MM.1S (cell line): Measurements from ENCODE around the gene CERS6.

Source experiments
- CTCF ChIP-seq: fragments of 300-600 bp; sonication (generic); IDR thresholded peaks from 2 replicates; pipeline ENCODE4 v1.5.1; 2016; ENCODE audit warnings: antibody characterized with exemption, low read length, mixed read lengths
- EZH2 ChIP-seq: fragments of 300-600 bp; sonication (generic); optimal IDR thresholded peaks from 2 replicates; pipeline ENCODE3; 2017; ENCODE audit warnings: low read depth, mild to moderate bottlenecking, antibody characterized with exemption, low read length, mixed read lengths
- EZH2phosphoT487 ChIP-seq: fragments of 300-600 bp; sonication (generic); IDR thresholded peaks from 2 replicates; pipeline ENCODE4 v1.6.1; 2018; ENCODE audit warnings: antibody characterized with exemption, low read length

DNA sequence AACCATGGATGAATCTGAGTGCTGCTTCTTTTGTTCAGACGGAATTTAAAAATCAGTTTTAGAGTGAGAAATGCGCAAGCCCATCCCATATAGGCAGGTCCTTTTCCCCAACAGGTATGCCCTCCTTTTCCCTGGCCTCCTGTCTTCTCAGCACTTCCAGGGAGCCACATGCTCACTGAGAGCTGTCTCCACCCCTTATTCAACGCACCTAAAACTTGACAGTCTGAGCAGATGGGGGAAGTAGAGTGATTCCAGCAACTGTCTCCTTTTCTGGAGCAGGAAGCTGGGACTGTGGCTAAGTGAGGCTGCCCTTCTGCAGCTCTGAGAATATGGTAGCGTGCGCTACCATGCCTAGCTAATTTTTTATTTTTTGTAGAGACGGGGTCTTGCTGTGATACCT lies 293.2 kb downstream of the CERS6 start:
- no peak for TF ChIP-seq CTCF
- no peak for TF ChIP-seq EZH2phosphoT487
- no peak for TF ChIP-seq EZH2
